ENCODE data around the gene KANK2. TPM values are rescaled to one million over a fixed set of nuclear protein-coding genes. Genes with fewer than 3 reads are reported as not detected.

The KANK2 gene
- total and polyA plus RNA-seq, 2 of the 8 experiments (the other 6 are each of a cell fraction or from before 2014, with no cell fraction given): 25.2 to 42.3 TPM

GRCh38 chr19:11130824-11131455 lies 66.4 kb downstream of the KANK2 start:
- H3K14ac ChIP-seq (ENCODE audit: insufficient read length): no peak overlapping the region
- H3K23ac ChIP-seq (ENCODE audit: insufficient read length): no peak overlapping the region
- H3K18ac ChIP-seq (ENCODE audit: extremely low read depth, low read length): no peak overlapping the region
- H2BK5ac ChIP-seq (ENCODE audit: low read depth, low read length): no peak overlapping the region; the same call in 1 of the 2 replicates
- no peak overlapping the region for H3K4me2 ChIP-seq (ENCODE audit: insufficient read depth in 1 of 2, low read depth in 2 of 2, low read length in 2 of 2)
- H4K91ac ChIP-seq (replicated peaks; ENCODE audit: insufficient read length, low read length): no peak overlapping the region
- no peak overlapping the region for H2BK120ac ChIP-seq (replicated peaks; ENCODE audit: low read depth, low read length)
- no peaks in the 10 kb centered on the region for H3K23me2 ChIP-seq (ENCODE audit: low read depth, low read length)
- H3K4ac ChIP-seq (replicated peaks; ENCODE audit: insufficient read length, low read depth, low read length): no peak overlapping the region
- no peak overlapping the region for H2BK15ac ChIP-seq (ENCODE audit: low read length)
- 78% methylated on average over 19 of the region's 19 CpGs; no CpG with 5 or more reads in 1 of the 2 experiments for WGBS, 2 experiments (ENCODE audit: extremely low coverage in 1 of 2, insufficient coverage in 1 of 2, insufficient read length in 1 of 2, insufficient replicate concordance in 2 of 2, low coverage in 1 of 2, low lambda C conversion rate in 2 of 2, missing lambda C conversion rate in 1 of 2)
- no peak overlapping the region for H4K5ac ChIP-seq (ENCODE audit: insufficient read length, low read depth, low read length)
- H3K79me1 ChIP-seq (ENCODE audit: low read depth, low read length): no peaks in the 10 kb centered on the region; the same call in 1 of the 2 replicates
- ChIA-PET POLR2A (ENCODE audit: partially characterized antibody) (interaction anchor here (1.0 to 1.3 kb wide), 2 partner anchors 9 to 41 kb away, joined by 3 to 4 read pairs; partner anchors contain the start of gene LDLR), CTCF (ENCODE audit: partially characterized antibody) (interaction anchor here (0.6 to 1.8 kb wide), 5 partner anchors 8 to 217 kb away, joined by 3 to 5 read pairs (median 3); no protein-coding TSS in a partner anchor)
- no peak overlapping the region for H3K4me3 ChIP-seq (ENCODE audit: extremely low read depth in 1 of 4, insufficient read depth in 2 of 4, low read depth in 3 of 4, low read length in 4 of 4)
- no peak overlapping the region for H2AK5ac ChIP-seq (ENCODE audit: low read depth, low read length)
- H4K20me1 ChIP-seq (replicated peaks in 1 of 2; ENCODE audit: control insufficient read depth in 1 of 2, insufficient read depth in 2 of 2, low read length in 2 of 2): peaks cover 8 to 14% of the 10 kb centered on the region in 2 experiments
- no peak overlapping the region for H3K9ac ChIP-seq (replicated peaks in 1 of 4; ENCODE audit: extremely low read depth in 1 of 4, low read depth in 3 of 4, low read length in 3 of 4)
- no peak overlapping the region for H3K27ac ChIP-seq (ENCODE audit: low read depth, low read length)
- no peaks in the 10 kb centered on the region for H3K79me2 ChIP-seq (ENCODE audit: control insufficient read depth in 1 of 2, insufficient read depth in 2 of 2, low read length in 2 of 2)
- H2BK12ac ChIP-seq (ENCODE audit: low read depth, low read length): no peak overlapping the region
- H2AFZ ChIP-seq (ENCODE audit: low read length): no peak overlapping the region
- H3K56ac ChIP-seq (replicated peaks; ENCODE audit: insufficient read length, low read depth, low read length): no peak overlapping the region
- DNase-seq (ENCODE audit: low read depth in 1 of 2, low spot score in 2 of 2) (peak in 1 of 2 experiments; percentile 91), FAIRE-seq (no peak)
- no peaks in the 10 kb centered on the region for H3K27me3 ChIP-seq (replicated peaks in 1 of 4; ENCODE audit: control insufficient read depth in 3 of 4, extremely low read depth in 1 of 4, insufficient read depth in 3 of 4, low read length in 3 of 4)
- peaks cover 34 to 70% (median 50%) of the 10 kb centered on the region in 4 experiments for H3K36me3 ChIP-seq (ENCODE audit: control insufficient read depth in 2 of 4, insufficient read depth in 4 of 4, low read length in 3 of 4)
- no peak overlapping the region for H4K8ac ChIP-seq (ENCODE audit: extremely low read depth, insufficient read depth, low read length)
- no peaks in the 10 kb centered on the region for H3K4me1 ChIP-seq (replicated peaks in 1 of 4; ENCODE audit: control insufficient read depth in 3 of 4, insufficient read depth in 4 of 4, low read length in 3 of 4)
- no peak overlapping the region for H2BK20ac ChIP-seq (ENCODE audit: low read length)
- H3K9me3 ChIP-seq (ENCODE audit: insufficient read depth in 2 of 2, low read depth in 1 of 2, low read length in 1 of 2): no peaks in the 10 kb centered on the region

Data from H1 (cell line).